Erythroblast (primary cell): Measurements from ENCODE around the gene VPS72.

Source experiments
- GATA1 ChIP-seq: IDR thresholded peaks from 2 replicates; pipeline ENCODE4 v1.6.1; 2011; ENCODE audit warnings: low read depth, mild to moderate bottlenecking, control low read depth, low read length, moderate library complexity
- POLR2A ChIP-seq: IDR thresholded peaks from 2 replicates; pipeline ENCODE4 v1.6.1; 2011; ENCODE audit warnings: mild to moderate bottlenecking, low read length

GRCh38 chr1:151156515-151156819 is 33.5 kb downstream of the VPS72 start, which contains the start of gene TNFAIP8L2:
- TF ChIP-seq POLR2A (peak; percentile 13), GATA1 (no peak)
